HEK293T (cell line): ENCODE results near the gene C4orf17.

ENCODE experiments used
- CTCF ChIA-PET: fragments of 350-600 bp; formaldehyde crosslinking; extraction: SDS; loops from one replicate; lab custom pipeline; 2021; ENCODE audit warnings: antibody characterized with exemption, inconsistent platforms; lab: Yijun Ruan, JAX
- POLR2A ChIA-PET: fragments of 350-600 bp; formaldehyde crosslinking; extraction: SDS; loops from one replicate; lab custom pipeline; 2020; ENCODE audit warnings: antibody characterized with exemption, inconsistent platforms; lab: Yijun Ruan, JAX
- DNase-seq: peaks from one replicate; pipeline ENCODE4 v3.0.0; 2012; ENCODE audit warnings: mixed read lengths; ENCODE audit errors: extremely low spot score
- ARNT ChIP-seq: fragments of 450-650 bp; IDR thresholded peaks from 2 replicates; pipeline ENCODE4 v1.6.1; 2017; ENCODE audit warnings: mild to moderate bottlenecking
- BHLHE40 ChIP-seq: fragments of 450-650 bp; IDR thresholded peaks from 2 replicates; pipeline ENCODE4 v1.6.1; 2016; ENCODE audit warnings: mild to moderate bottlenecking, moderate library complexity, borderline replicate concordance
- CTBP1 ChIP-seq: fragments of 450-650 bp; IDR thresholded peaks from 2 replicates; pipeline ENCODE4 v1.6.1; 2016; ENCODE audit warnings: borderline replicate concordance
- ELF4 ChIP-seq: fragments of 450-650 bp; IDR thresholded peaks from 2 replicates; pipeline ENCODE4 v1.6.1; 2017; ENCODE audit warnings: antibody characterized with exemption
- FOXA1 ChIP-seq: fragments of 450-650 bp; IDR thresholded peaks from 2 replicates; pipeline ENCODE4 v1.6.1; 2016; ENCODE audit warnings: mild to moderate bottlenecking
- FOXK2 ChIP-seq: fragments of 450-650 bp; IDR thresholded peaks from 2 replicates; pipeline ENCODE4 v1.6.1; 2016; ENCODE audit warnings: mild to moderate bottlenecking
- FOXM1 ChIP-seq: fragments of 450-650 bp; IDR thresholded peaks from 2 replicates; pipeline ENCODE4 v1.6.1; 2017; ENCODE audit warnings: mild to moderate bottlenecking, borderline replicate concordance
- HDGF ChIP-seq: fragments of 450-650 bp; IDR thresholded peaks from 2 replicates; pipeline ENCODE4 v1.6.1; 2017; ENCODE audit warnings: antibody characterized with exemption, borderline replicate concordance
- L3MBTL2 ChIP-seq: fragments of 450-650 bp; conservative IDR thresholded peaks from 2 replicates; pipeline ENCODE4 v1.6.1; 2016; ENCODE audit warnings: mild to moderate bottlenecking
- LEF1 ChIP-seq: fragments of 450-650 bp; IDR thresholded peaks from 2 replicates; pipeline ENCODE4 v1.6.1; 2017; ENCODE audit warnings: mild to moderate bottlenecking, borderline replicate concordance
- NFRKB ChIP-seq: fragments of 450-650 bp; IDR thresholded peaks from 2 replicates; pipeline ENCODE4 v1.6.1; 2016; ENCODE audit warnings: mild to moderate bottlenecking, moderate library complexity
- SP1 ChIP-seq: fragments of 450-650 bp; IDR thresholded peaks from 2 replicates; pipeline ENCODE4 v1.6.1; 2017
- SUZ12 ChIP-seq: fragments of 450-650 bp; IDR thresholded peaks from 2 replicates; pipeline ENCODE4 v1.6.1; 2016; ENCODE audit warnings: mild to moderate bottlenecking
- TARDBP ChIP-seq: fragments of 450-650 bp; IDR thresholded peaks from 2 replicates; pipeline ENCODE4 v1.6.1; 2016
- ZNF384 ChIP-seq: fragments of 450-650 bp; IDR thresholded peaks from 2 replicates; pipeline ENCODE4 v1.6.1; 2016
- TF ChIP-seq, protein P1 (sequence below): fragments of 450-650 bp; IDR thresholded peaks from 2 replicates; pipeline ENCODE4 v1.6.1; 2016

C4orf17 gene

DNA sequence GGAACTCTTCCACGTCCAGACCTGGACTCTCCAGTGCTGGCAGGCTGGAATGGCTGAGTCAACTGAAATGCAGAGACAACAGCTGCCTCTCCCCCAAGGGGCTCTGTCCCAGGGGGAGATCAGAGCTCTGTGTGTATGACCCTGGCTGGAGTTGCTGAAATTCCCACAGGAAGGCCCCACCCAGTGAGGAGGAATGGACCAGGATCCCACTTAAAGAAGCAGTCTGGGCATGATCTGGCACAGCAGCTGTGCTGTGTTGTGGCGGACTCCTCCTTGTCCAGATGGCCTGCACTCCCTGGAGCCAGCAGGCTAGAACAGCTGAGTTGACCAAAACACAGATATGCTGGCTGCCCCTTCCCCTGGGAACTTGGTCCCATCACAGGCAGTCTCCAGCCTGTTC, 25.4 kb downstream of the C4orf17 start:
- DNase-seq: no peak
- CTCF ChIA-PET: no interaction called here
- TF ChIP-seq LEF1 (no peak), FOXA1 (no peak), ZNF384 (no peak), HDGF (no peak), ELF4 (no peak), SUZ12 (no peak), SP1 (no peak), ARNT (no peak), NFRKB (no peak), L3MBTL2 (no peak), TARDBP (no peak), BHLHE40 (no peak), FOXK2 (no peak), CTBP1 (no peak), FOXM1 (no peak)
- TF ChIP-seq, protein P1, sequence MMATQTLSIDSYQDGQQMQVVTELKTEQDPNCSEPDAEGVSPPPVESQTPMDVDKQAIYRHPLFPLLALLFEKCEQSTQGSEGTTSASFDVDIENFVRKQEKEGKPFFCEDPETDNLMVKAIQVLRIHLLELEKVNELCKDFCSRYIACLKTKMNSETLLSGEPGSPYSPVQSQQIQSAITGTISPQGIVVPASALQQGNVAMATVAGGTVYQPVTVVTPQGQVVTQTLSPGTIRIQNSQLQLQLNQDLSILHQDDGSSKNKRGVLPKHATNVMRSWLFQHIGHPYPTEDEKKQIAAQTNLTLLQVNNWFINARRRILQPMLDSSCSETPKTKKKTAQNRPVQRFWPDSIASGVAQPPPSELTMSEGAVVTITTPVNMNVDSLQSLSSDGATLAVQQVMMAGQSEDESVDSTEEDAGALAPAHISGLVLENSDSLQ: no peak
- POLR2A ChIA-PET: no interaction called here

DNA sequence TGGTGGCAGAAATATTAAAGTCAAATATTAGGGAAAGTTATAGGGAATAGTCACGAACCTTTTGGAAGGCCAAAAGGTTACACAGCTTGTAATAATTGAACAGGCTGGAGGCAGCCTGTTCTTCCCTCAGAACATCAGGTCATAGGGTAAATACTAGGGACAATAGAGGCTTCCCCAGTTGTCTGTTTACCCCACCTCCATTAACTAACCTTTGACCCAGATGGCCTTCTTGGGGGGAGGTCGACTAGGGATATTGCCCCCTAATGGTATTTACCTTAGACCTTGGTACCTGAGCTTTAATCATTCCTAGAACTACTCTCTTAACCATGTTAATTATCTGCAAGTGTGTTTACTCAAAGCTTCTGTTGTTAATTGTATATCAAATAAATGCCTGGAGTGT, 26.0 kb downstream of the C4orf17 start:
- ChIA-PET CTCF (no interaction called here), POLR2A (no interaction called here)
- TF ChIP-seq CTBP1: no peak
- no peak for TF ChIP-seq L3MBTL2
- TF ChIP-seq ZNF384: no peak
- no peak for TF ChIP-seq SP1
- TF ChIP-seq SUZ12: no peak
- no peak for TF ChIP-seq FOXM1
- no peak for TF ChIP-seq FOXK2
- TF ChIP-seq HDGF: no peak
- no peak for TF ChIP-seq ARNT
- TF ChIP-seq FOXA1: no peak
- TF ChIP-seq, protein P1: no peak
- TF ChIP-seq LEF1: no peak
- TF ChIP-seq TARDBP: no peak
- no peak for TF ChIP-seq NFRKB
- TF ChIP-seq ELF4: no peak
- no peak for TF ChIP-seq BHLHE40
- DNase-seq: no peak

- no peak for DNase-seq
- TF ChIP-seq ELF4 (no peak), NFRKB (no peak), FOXA1 (no peak), LEF1 (no peak), FOXM1 (no peak), ZNF384 (no peak), SUZ12 (no peak), TARDBP (no peak)
- TF ChIP-seq, protein P1: no peak
- CTCF ChIA-PET: no interaction called here
- POLR2A ChIA-PET: interaction anchor here (0.6 kb wide), 1 partner anchor 26 kb away, joined by 4 read pairs; the partner anchor contains the start of gene TRMT10A
These were observed 26.9 kb downstream of the C4orf17 start for GRCh38 chr4:99537674-99538073.

GRCh38 chr4:99540277-99540939, 29.6 kb downstream of the C4orf17 start:
- POLR2A ChIA-PET: no interaction called here

GRCh38 chr4:99552872-99553271, 42.1 kb downstream of the C4orf17 start:
- no peak for DNase-seq
- POLR2A ChIA-PET: no interaction called here
- TF ChIP-seq LEF1 (no peak), TARDBP (no peak), ELF4 (no peak), ZNF384 (no peak), CTBP1 (no peak), FOXK2 (no peak), SUZ12 (no peak), NFRKB (no peak)
- TF ChIP-seq, protein P1: no peak
- CTCF ChIA-PET: no interaction called here

More at GRCh38 chr4:99540277-99540939, 29.6 kb downstream of the C4orf17 start:
- no peak for TF ChIP-seq ELF4
- no peak for TF ChIP-seq FOXM1
- no peak for TF ChIP-seq ARNT
- TF ChIP-seq HDGF: no peak
- DNase-seq: no peak
- CTCF ChIA-PET: no interaction called here
